Spinal cord (tissue), 10 donors: ENCODE data around the gene BBS5. TPM values are rescaled to one million over a fixed set of nuclear protein-coding genes. Genes with fewer than 3 reads are reported as not detected.
A peak's percentile ranks its signal among the peaks of the same experiment; 100 is the strongest.
"Not testable (repeated sequence)": the region's sequence is repeated elsewhere in the genome, so short reads cannot be mapped to it uniquely, and the experiment has no call there.

Experiments used
- DNase-seq, 6 donors: peaks; one replicate each; pipeline versions ENCODE4 v3.0.0 to v3.0.0-alpha.2; 2013 to 2015; ENCODE audit warnings: low spot score in 6 of 6, low read depth in 4 of 6
- H3K27ac ChIP-seq: one replicate; pipeline ENCODE4 v1.5.1; 2013; ENCODE audit warnings: low read depth, low read length, control low read depth
- H3K27me3 ChIP-seq: one replicate; pipeline ENCODE4 v1.6.1; 2013; ENCODE audit warnings: low read length; ENCODE audit not compliant: control insufficient read depth, insufficient read depth
- H3K36me3 ChIP-seq: one replicate; pipeline ENCODE4 v1.6.1; 2013; ENCODE audit warnings: low read length; ENCODE audit not compliant: control insufficient read depth, insufficient read depth
- H3K4me1 ChIP-seq: one replicate; pipeline ENCODE4 v1.6.1; 2013; ENCODE audit warnings: low read length; ENCODE audit not compliant: control insufficient read depth, insufficient read depth
- H3K4me3 ChIP-seq: one replicate; pipeline ENCODE4 v1.5.1; 2013; ENCODE audit warnings: low read depth, low read length, control low read depth
- H3K9me3 ChIP-seq: one replicate; pipeline ENCODE4 v1.6.1; 2013; ENCODE audit warnings: low read length; ENCODE audit not compliant: control insufficient read depth, insufficient read depth
- WGBS: methylation state at CpG from one replicate; pipeline ENCODE4 v1.1.5; 2013; ENCODE audit warnings: missing lambda C conversion rate; ENCODE audit not compliant: insufficient coverage; 5-methylcytosine and 5-hydroxymethylcytosine counted together
- polyA plus RNA-seq, 2 donors: library from polyadenylated mRNA; unstranded; fragments of 120-200 nt; gene quantifications; one replicate each; pipeline ENCODE4 v1.2.1, GENCODE V29; 2013; ENCODE audit not compliant: insufficient read length in 2 of 2
- total RNA-seq, 2 donors: library from RNA; depleted of rRNA in 1 of 2; stranded (reverse); fragments of 120-200 nt in 1 of 2; fragments of >200 nt in 1 of 2; gene quantifications; one replicate each; pipeline versions ENCODE4 v1.2.3 to v1.2.4, GENCODE V29; 2013 to 2014
- donor health status: healthy.

Gene BBS5
- total and polyA plus RNA-seq, 4 donors = 15.2 to 18.8 (median 17.5) TPM

DNA sequence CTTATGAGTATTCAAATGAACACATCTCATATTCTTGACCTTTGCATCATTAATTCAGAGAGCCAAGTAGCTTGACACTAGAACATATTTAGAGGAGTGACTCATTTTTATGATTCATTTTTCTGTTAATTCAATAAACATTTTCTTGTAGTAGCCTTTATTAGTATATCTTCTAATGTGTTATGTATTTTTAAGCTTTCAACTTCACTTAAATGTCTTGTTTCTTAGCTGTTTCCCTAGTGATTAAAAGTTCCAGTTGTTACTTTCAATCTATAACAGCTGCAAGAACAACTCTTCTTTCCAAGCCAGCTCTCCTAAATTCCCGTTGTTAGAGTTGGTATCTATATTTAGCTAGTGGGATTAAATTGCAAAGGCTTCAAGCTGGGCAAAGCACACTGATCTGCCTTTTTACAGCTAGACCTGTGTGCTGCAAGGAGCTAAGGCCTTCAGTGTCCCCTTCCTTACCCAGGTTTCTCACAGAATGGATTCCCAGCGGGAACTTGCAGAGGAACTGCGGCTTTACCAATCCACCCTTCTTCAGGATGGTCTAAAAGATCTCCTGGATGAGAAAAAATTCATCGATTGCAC is 30.1 kb downstream of the BBS5 start, which contains the start of gene KLHL41:
Gene KLHL41 (plus strand): TSS at position 405 of the 588 bp plus-strand sequence. CDS start 77 bp downstream, at position 482.
- DNase-seq = peak in 1 of 6 donors; percentile 10
- H3K27ac ChIP-seq = no peak within 1 kb of the TSS

DNA sequence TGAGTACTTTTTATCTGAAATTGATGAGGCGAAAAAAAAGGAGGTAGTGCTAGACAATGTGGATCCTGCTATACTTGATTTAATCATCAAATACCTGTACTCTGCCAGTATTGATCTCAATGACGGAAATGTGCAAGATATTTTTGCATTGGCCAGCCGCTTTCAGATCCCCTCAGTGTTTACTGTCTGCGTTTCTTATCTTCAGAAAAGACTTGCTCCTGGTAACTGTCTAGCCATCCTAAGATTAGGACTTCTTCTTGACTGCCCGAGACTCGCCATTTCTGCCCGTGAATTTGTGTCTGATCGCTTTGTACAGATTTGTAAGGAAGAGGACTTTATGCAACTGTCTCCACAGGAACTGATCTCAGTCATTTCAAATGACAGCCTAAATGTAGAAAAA is 30.7 kb downstream of the BBS5 start:
- H3K27me3 ChIP-seq = no peaks in the 10 kb centered on the region
- H3K4me1 ChIP-seq = no peaks in the 10 kb centered on the region
- no peak for DNase-seq
- H3K36me3 ChIP-seq = peaks cover 7% of the 10 kb centered on the region
- no peak overlapping the region for H3K27ac ChIP-seq
- 90% methylated on average over 7 of the region's 8 CpGs for WGBS
- H3K4me3 ChIP-seq = no peak overlapping the region
- H3K9me3 ChIP-seq = no peaks in the 10 kb centered on the region

More for the DNA sequence above, 30.1 kb downstream of the BBS5 start, which contains the start of gene KLHL41:
- no peaks in the 10 kb centered on the region for H3K9me3 ChIP-seq
- no CpG with 5 or more reads among the region's 4 CpGs for WGBS
- H3K4me3 ChIP-seq = no peak within 1 kb of the TSS
- H3K27me3 ChIP-seq = no peaks in the 10 kb centered on the region
- peaks cover 13% of the 10 kb centered on the region for H3K36me3 ChIP-seq
- no peaks in the 10 kb centered on the region for H3K4me1 ChIP-seq

DNA sequence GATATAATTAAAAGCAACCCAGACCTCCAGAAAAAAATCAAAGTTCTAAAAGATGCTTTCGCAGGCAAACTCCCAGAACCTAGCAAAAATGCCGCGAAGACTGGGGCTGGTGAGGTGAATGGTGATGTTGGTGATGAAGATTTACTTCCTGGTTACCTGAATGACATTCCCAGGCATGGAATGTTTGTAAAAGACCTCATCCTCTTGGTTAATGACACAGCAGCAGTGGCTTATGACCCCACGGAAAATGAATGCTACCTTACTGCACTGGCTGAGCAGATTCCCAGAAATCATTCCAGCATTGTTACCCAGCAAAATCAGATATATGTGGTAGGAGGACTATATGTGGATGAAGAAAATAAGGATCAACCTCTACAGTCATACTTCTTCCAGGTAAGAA is 31.2 kb downstream of the BBS5 start:
- Histone ChIP-seq H3K27me3 (no peaks in the 10 kb centered on the region), H3K4me1 (no peaks in the 10 kb centered on the region), H3K4me3 (no peak overlapping the region), H3K9me3 (no peaks in the 10 kb centered on the region), H3K27ac (no peak overlapping the region), H3K36me3 (peaks cover 2% of the 10 kb centered on the region)
- 100% methylated on average over 2 of the region's 4 CpGs for WGBS
- DNase-seq = no peak

DNA sequence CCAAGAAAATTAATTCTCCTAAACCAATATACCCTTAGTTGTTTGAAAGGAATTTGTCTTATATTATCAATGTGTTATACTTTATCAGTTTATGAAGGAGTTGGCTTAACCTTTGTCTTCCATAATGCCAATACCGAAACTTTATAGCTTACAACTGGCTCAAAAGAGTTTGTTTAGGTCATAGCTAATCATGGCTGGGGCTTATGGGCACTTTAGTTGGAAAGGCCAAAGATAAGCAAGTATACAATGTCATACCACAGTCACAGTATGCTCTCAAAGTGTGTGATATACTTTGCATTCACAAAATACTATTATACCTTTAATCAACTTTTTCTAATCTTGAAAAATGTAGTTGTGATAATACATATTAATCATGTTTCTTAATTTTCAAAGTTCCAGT is 32.5 kb downstream of the BBS5 start:
- DNase-seq = no peak
- no CpG with 5 or more reads among the region's 1 CpG for WGBS
- Histone ChIP-seq H3K4me1 (no peaks in the 10 kb centered on the region), H3K27ac (no peak overlapping the region), H3K9me3 (no peaks in the 10 kb centered on the region), H3K4me3 (no peak overlapping the region), H3K36me3 (no peaks in the 10 kb centered on the region), H3K27me3 (no peaks in the 10 kb centered on the region)

DNA sequence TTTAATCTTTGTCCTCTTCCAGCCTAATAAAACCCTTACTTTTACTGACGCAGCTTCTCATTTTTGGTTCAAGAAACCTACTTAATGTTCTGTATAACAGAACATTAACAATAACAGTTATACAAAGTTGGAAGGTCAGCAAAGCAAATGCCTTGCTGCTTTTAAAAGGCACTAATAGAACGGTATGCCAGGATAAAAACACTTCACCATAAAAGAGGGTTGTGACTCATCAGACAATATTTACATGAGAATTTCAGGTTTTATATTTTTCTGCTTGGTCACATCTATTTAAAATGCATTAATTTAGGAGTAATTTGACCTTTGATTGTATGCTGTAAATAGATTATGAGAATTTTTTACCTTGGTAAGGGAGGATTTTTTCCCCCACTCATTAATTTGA is 33.2 kb downstream of the BBS5 start:
- H3K27me3 ChIP-seq = no peaks in the 10 kb centered on the region
- no peaks in the 10 kb centered on the region for H3K9me3 ChIP-seq
- H3K27ac ChIP-seq = no peak overlapping the region
- no peaks in the 10 kb centered on the region for H3K4me1 ChIP-seq
- H3K36me3 ChIP-seq = peaks cover 2% of the 10 kb centered on the region
- no peak overlapping the region for H3K4me3 ChIP-seq
- WGBS = no CpG with 5 or more reads among the region's 2 CpGs
- DNase-seq = no peak

DNA sequence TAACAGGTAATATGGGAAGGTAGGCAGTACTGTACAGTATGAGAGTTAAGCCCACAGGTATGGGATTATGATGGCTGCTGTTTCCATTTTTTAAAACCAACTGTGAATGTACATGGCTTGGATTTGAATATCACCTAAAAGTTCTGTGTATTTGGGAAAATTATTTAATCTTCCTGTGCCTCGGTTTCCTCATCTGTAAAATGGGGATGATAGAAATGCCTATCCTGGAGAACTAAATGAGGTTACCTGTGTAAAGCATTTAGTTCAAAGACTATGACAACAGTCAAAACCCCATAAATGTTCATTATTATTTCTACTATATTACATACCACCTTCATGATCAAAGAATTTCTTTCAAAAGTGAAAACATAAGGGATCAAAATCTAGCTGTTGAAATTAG is 33.8 kb downstream of the BBS5 start:
- Histone ChIP-seq H3K36me3 (peaks cover 2% of the 10 kb centered on the region), H3K27ac (no peak overlapping the region), H3K4me1 (no peaks in the 10 kb centered on the region), H3K9me3 (no peaks in the 10 kb centered on the region), H3K4me3 (no peak overlapping the region), H3K27me3 (no peaks in the 10 kb centered on the region)
- no CpG with 5 or more reads among the region's 1 CpG for WGBS
- no peak for DNase-seq

DNA sequence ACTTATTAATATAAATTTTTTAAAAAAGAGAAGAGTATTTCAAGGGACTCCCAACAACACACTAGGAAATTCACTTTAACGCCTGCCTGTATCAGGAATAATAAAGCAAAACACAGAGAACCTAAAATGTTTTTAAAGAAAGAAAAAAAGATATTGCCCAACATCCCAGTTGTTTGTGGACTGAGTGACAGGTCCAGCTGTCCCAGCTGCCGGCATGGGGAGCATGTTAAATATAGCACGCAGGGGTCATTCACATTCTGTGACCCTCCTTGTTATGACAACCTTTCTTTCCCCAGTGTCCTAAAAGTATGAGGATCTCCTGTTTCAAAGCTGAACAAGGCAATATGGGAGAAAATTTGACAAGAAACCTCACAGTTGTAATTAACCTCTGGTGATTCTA is 34.6 kb downstream of the BBS5 start:
- DNase-seq = peak in 1 of 6 donors; percentile 7
- no CpG with 5 or more reads among the region's 3 CpGs for WGBS
- H3K9me3 ChIP-seq = no peaks in the 10 kb centered on the region
- no peaks in the 10 kb centered on the region for H3K27me3 ChIP-seq
- H3K4me1 ChIP-seq = no peaks in the 10 kb centered on the region
- H3K4me3 ChIP-seq = no peak overlapping the region
- peaks cover 4% of the 10 kb centered on the region for H3K36me3 ChIP-seq
- H3K27ac ChIP-seq = no peak overlapping the region

DNA sequence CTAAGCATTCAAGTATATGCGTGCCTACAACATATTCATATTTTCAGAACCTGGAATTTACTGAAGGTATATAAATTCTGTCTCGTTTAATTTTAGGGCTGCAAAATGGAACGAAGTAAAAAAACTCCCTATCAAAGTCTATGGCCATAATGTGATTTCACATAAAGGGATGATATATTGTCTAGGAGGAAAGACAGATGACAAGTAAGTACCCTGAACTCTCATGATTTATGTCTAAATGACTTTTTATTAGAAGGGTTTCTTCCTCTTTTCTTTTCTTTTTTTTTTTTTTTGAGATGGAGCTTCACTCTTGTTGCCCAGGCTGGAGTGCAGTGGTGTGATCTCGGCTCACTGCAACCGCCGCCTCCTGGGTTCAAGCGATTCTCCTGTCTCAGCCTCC is 35.5 kb downstream of the BBS5 start:
- H3K27ac ChIP-seq, H3K9me3 ChIP-seq, H3K27me3 ChIP-seq, DNase-seq, H3K4me1 ChIP-seq, H3K4me3 ChIP-seq, H3K36me3 ChIP-seq: not testable (repeated sequence)
- no CpG with 5 or more reads among the region's 7 CpGs for WGBS

DNA sequence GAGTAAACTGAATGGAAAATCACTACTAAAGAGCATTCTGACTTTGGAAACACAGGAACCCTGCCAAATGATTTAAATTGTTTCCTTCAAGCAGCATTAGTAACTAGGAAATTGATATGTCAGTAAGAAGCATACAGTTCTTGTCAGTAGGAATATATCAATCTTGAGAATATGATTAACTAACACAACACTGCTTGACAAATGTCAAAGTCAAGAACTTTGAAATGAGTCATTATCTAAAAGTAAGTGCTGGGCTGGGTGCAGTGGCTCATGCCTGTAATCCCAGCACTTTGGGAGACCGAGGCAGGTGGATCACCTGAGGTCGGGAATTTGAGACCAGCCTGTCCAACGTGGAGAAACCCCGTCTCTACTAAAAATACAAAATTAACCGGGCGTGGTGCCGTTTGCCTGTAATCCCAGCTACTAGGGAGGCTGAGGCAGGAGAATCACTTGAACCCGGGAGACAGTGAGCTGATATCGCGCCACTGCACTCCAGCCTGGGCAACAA is 37.2 kb downstream of the BBS5 start:
- WGBS = 93% methylated on average over 7 of the region's 10 CpGs
- not testable (repeated sequence) for H3K4me3 ChIP-seq, H3K27me3 ChIP-seq, H3K4me1 ChIP-seq, H3K27ac ChIP-seq, DNase-seq, H3K9me3 ChIP-seq
- peaks cover 14% of the 10 kb centered on the region for H3K36me3 ChIP-seq

DNA sequence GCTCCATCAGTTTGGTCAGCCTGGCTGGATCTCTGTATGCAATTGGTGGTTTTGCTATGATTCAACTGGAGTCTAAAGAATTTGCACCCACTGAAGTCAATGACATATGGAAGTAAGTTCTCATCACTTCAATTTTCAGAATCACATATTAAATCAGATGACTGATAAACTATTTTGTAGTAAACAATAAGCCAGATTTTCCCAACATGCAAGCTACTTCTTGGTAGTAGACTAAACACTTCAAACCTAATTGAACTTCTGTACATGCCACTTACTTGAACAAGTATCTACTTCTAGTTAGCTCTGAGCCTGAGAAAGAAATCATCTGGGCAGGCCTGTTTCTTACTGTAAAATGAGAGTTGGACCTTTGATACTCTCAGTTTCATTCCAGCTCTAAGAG is 41.6 kb downstream of the BBS5 start:
- Histone ChIP-seq H3K9me3 (no peaks in the 10 kb centered on the region), H3K4me1 (no peaks in the 10 kb centered on the region), H3K27me3 (no peaks in the 10 kb centered on the region), H3K27ac (no peak overlapping the region), H3K36me3 (peaks cover 14% of the 10 kb centered on the region), H3K4me3 (no peak overlapping the region)
- DNase-seq = no peak
